ENCODE measurements around the gene MED8. TPM values are rescaled to one million over a fixed set of nuclear protein-coding genes. Genes with fewer than 3 reads are reported as not detected.
"Not testable (repeated sequence)": the region's sequence is repeated elsewhere in the genome, so short reads cannot be mapped to it uniquely, and the experiment has no call there.

The MED8 gene
- total RNA-seq, 5 donors from 2014 or later (not counting 1 experiment from before 2014, with no cell fraction given) = 11.4 to 32.9 (median 29.5) TPM

- peaks cover 4 to 36% of the 10 kb centered on the region in 2 experiments for H3K4me1 ChIP-seq (ENCODE audit: control insufficient read depth in 1 of 2, extremely low read depth in 1 of 2, insufficient read depth in 2 of 2, low read length in 2 of 2)
- Mint-ChIP-seq H3K27ac (peak overlapping the region in 1 of 2 donors; percentile 68), H3K4me1 (peaks cover 33 to 38% (median 37%) of the 10 kb centered on the region in 3 donors), H3K27me3 (no peaks in the 10 kb centered on the region), H3K4me3 (no peak overlapping the region), H3K9me3 (no peaks in the 10 kb centered on the region), H3K36me3 (no peaks in the 10 kb centered on the region)
- 90% methylated on average over 1 of the region's 4 CpGs for WGBS (ENCODE audit: insufficient coverage)
- no peak overlapping the region for H3K27ac ChIP-seq (ENCODE audit: low read length)
- no peaks in the 10 kb centered on the region for H3K36me3 ChIP-seq (ENCODE audit: control insufficient read depth in 2 of 2, extremely low read depth in 1 of 2, insufficient read depth in 1 of 2, low read length in 1 of 2)
- H3K27me3 ChIP-seq (replicated peaks in 1 of 2; ENCODE audit: control insufficient read depth in 2 of 2, extremely low read depth in 1 of 2, insufficient read depth in 2 of 2, low read length in 1 of 2) = no peaks in the 10 kb centered on the region
- no peak overlapping the region for H3K4me3 ChIP-seq (ENCODE audit: control insufficient read depth in 1 of 2, extremely low read depth in 1 of 2, low read length in 1 of 2)
- POLR2A ChIA-PET = no interaction called here
- CTCF ChIA-PET = no interaction called here
- ATAC-seq (replicated peaks in 1 of 4) (no peak), DNase-seq (no peak)
- H3K9me3 ChIP-seq = no peaks in the 10 kb centered on the region
These were observed 19.0 kb downstream of the MED8 start for GRCh38 chr1:43370564-43370963.

- H3K4me1 ChIP-seq (ENCODE audit: control insufficient read depth in 1 of 2, extremely low read depth in 1 of 2, insufficient read depth in 2 of 2, low read length in 2 of 2) = peaks cover 4 to 36% of the 10 kb centered on the region in 2 experiments
- CTCF ChIA-PET; H3K36me3 ChIP-seq (ENCODE audit: control insufficient read depth in 2 of 2, extremely low read depth in 1 of 2, insufficient read depth in 1 of 2, low read length in 1 of 2); ATAC-seq (replicated peaks in 1 of 4); H3K36me3 Mint-ChIP-seq; H3K4me3 ChIP-seq (ENCODE audit: control insufficient read depth in 1 of 2, extremely low read depth in 1 of 2, low read length in 1 of 2); H3K4me3 Mint-ChIP-seq; H3K9me3 ChIP-seq; H3K9me3 Mint-ChIP-seq; DNase-seq; H3K27me3 ChIP-seq (replicated peaks in 1 of 2; ENCODE audit: control insufficient read depth in 2 of 2, extremely low read depth in 1 of 2, insufficient read depth in 2 of 2, low read length in 1 of 2); H3K27ac ChIP-seq (ENCODE audit: low read length); H3K27me3 Mint-ChIP-seq: not testable (repeated sequence)
- POLR2A ChIA-PET = interaction anchor here in 1 of 2 donors (0.6 kb wide), 1 partner anchor 12 kb away, joined by 4 read pairs; no protein-coding TSS in a partner anchor
- peaks cover 41 to 44% (median 42%) of the 10 kb centered on the region in 3 donors for H3K4me1 Mint-ChIP-seq
- peak overlapping the region in 1 of 2 donors; percentile 6 for H3K27ac Mint-ChIP-seq
- WGBS (ENCODE audit: insufficient coverage) = 100% methylated on average over 3 of the region's 6 CpGs
These were observed 19.8 kb downstream of the MED8 start for GRCh38 chr1:43369779-43370178.

- H3K27ac ChIP-seq (ENCODE audit: low read length) = peak overlapping the region; percentile 71
- H3K27ac Mint-ChIP-seq = peak overlapping the region; percentile 96 to 98
- no peaks in the 10 kb centered on the region for H3K27me3 ChIP-seq (replicated peaks in 1 of 2; ENCODE audit: control insufficient read depth in 2 of 2, extremely low read depth in 1 of 2, insufficient read depth in 2 of 2, low read length in 1 of 2)
- H3K4me3 Mint-ChIP-seq = peak overlapping the region; percentile 83 to 97 (median 94)
- POLR2A ChIA-PET = interaction anchor here in 1 of 2 donors (0.6 kb wide), 2 partner anchors 23 to 549 kb away, joined by 3 to 5 read pairs; no protein-coding TSS in a partner anchor
- no peaks in the 10 kb centered on the region for H3K27me3 Mint-ChIP-seq
- H3K36me3 Mint-ChIP-seq = peaks cover 17% of the 10 kb centered on the region
- H3K36me3 ChIP-seq (ENCODE audit: control insufficient read depth in 2 of 2, extremely low read depth in 1 of 2, insufficient read depth in 1 of 2, low read length in 1 of 2) = peaks cover 0 to 19% of the 10 kb centered on the region in 2 donors
- 8% methylated on average over 5 of the region's 6 CpGs for WGBS (ENCODE audit: insufficient coverage)
- DNase-seq (no peak), ATAC-seq (replicated peaks in 1 of 4) (no peak)
- H3K4me1 Mint-ChIP-seq = peaks cover 42 to 48% (median 44%) of the 10 kb centered on the region in 3 donors
- no peaks in the 10 kb centered on the region for H3K9me3 ChIP-seq
- H3K4me3 ChIP-seq (ENCODE audit: control insufficient read depth in 1 of 2, extremely low read depth in 1 of 2, low read length in 1 of 2) = peak overlapping the region; percentile 63 to 66
- H3K9me3 Mint-ChIP-seq = no peaks in the 10 kb centered on the region
- CTCF ChIA-PET = interaction anchor here in 1 of 2 donors (0.7 to 0.9 kb wide), 2 partner anchors 10 to 46 kb away, joined by 3 read pairs; partner anchors contain the start of gene CDC20
- peaks cover 4 to 36% of the 10 kb centered on the region in 2 experiments for H3K4me1 ChIP-seq (ENCODE audit: control insufficient read depth in 1 of 2, extremely low read depth in 1 of 2, insufficient read depth in 2 of 2, low read length in 2 of 2)
These were observed 21.0 kb downstream of the MED8 start for GRCh38 chr1:43368646-43369020.

- H3K4me1 Mint-ChIP-seq = peaks cover 42 to 48% (median 44%) of the 10 kb centered on the region in 3 donors
- H3K4me3 ChIP-seq (ENCODE audit: control insufficient read depth in 1 of 2, extremely low read depth in 1 of 2, low read length in 1 of 2) = peak within 1 kb of the TSS; percentile 63 to 69
- WGBS (ENCODE audit: insufficient coverage) = under 1% methylated on average over 57 of the region's 58 CpGs
These were observed 21.5 kb downstream of the MED8 start, which contains the start of gene ELOVL1 for GRCh38 chr1:43367904-43368645. Gene ELOVL1 (minus strand): TSS chr1:43368011. CDS start chr1:43365609, 2,402 bp downstream.

GRCh38 chr1:43367026-43367903, 22.3 kb downstream of the MED8 start:
- DNase-seq (peak in 17 of 35 experiments; percentile 9 to 57 (median 19)), ATAC-seq (replicated peaks in 1 of 4) (peak; percentile 46 to 54 (median 48))
- peaks cover 42 to 48% (median 44%) of the 10 kb centered on the region in 3 donors for H3K4me1 Mint-ChIP-seq
- peak overlapping the region; percentile 74 for H3K27ac ChIP-seq (ENCODE audit: low read length)
- H3K4me1 ChIP-seq (ENCODE audit: control insufficient read depth in 1 of 2, extremely low read depth in 1 of 2, insufficient read depth in 2 of 2, low read length in 2 of 2) = peaks cover 4 to 36% of the 10 kb centered on the region in 2 experiments
- H3K27me3 Mint-ChIP-seq = no peaks in the 10 kb centered on the region
- ChIA-PET POLR2A (no interaction called here), CTCF (interaction anchor here (0.6 to 0.9 kb wide), 2 partner anchors 10 to 47 kb away, joined by 3 to 4 read pairs; no protein-coding TSS in a partner anchor)
- under 1% methylated on average over 40 of the region's 48 CpGs for WGBS (ENCODE audit: insufficient coverage)
- no peaks in the 10 kb centered on the region for H3K27me3 ChIP-seq (replicated peaks in 1 of 2; ENCODE audit: control insufficient read depth in 2 of 2, extremely low read depth in 1 of 2, insufficient read depth in 2 of 2, low read length in 1 of 2)
- H3K27ac Mint-ChIP-seq = peak overlapping the region; percentile 88 to 91
- peaks cover 5 to 29% of the 10 kb centered on the region in 2 donors for H3K36me3 ChIP-seq (ENCODE audit: control insufficient read depth in 2 of 2, extremely low read depth in 1 of 2, insufficient read depth in 1 of 2, low read length in 1 of 2)
- H3K36me3 Mint-ChIP-seq = peaks cover 22% of the 10 kb centered on the region
- no peaks in the 10 kb centered on the region for H3K9me3 Mint-ChIP-seq
- peak overlapping the region; percentile 81 to 97 (median 87) for H3K4me3 Mint-ChIP-seq
- H3K9me3 ChIP-seq = no peaks in the 10 kb centered on the region
- H3K4me3 ChIP-seq (ENCODE audit: control insufficient read depth in 1 of 2, extremely low read depth in 1 of 2, low read length in 1 of 2) = peak overlapping the region; percentile 63 to 69

More at GRCh38 chr1:43367904-43368645, 21.5 kb downstream of the MED8 start, which contains the start of gene ELOVL1:
- H3K4me1 ChIP-seq (ENCODE audit: control insufficient read depth in 1 of 2, extremely low read depth in 1 of 2, insufficient read depth in 2 of 2, low read length in 2 of 2) = peaks cover 4 to 36% of the 10 kb centered on the region in 2 experiments
- peak; percentile 47 to 90 (median 66) for DNase-seq
- peak within 1 kb of the TSS; percentile 96 to 98 for H3K27ac Mint-ChIP-seq
- ChIA-PET CTCF (interaction anchor here (0.6 to 0.9 kb wide), 3 partner anchors 9 to 46 kb away, joined by 3 to 4 read pairs (median 3); partner anchors contain the start of gene CDC20 (in 1 of the 2)), POLR2A (interaction anchor here in 1 of 2 donors (0.6 kb wide), 2 partner anchors 24 to 548 kb away, joined by 3 to 5 read pairs; no protein-coding TSS in a partner anchor)
- H3K27me3 Mint-ChIP-seq = no peaks in the 10 kb centered on the region
- peak within 1 kb of the TSS; percentile 83 to 97 (median 94) for H3K4me3 Mint-ChIP-seq
- peak; percentile 78 to 86 (median 84) for ATAC-seq (replicated peaks in 1 of 4)
- no peaks in the 10 kb centered on the region for H3K9me3 ChIP-seq
- no peaks in the 10 kb centered on the region for H3K27me3 ChIP-seq (replicated peaks in 1 of 2; ENCODE audit: control insufficient read depth in 2 of 2, extremely low read depth in 1 of 2, insufficient read depth in 2 of 2, low read length in 1 of 2)
- H3K36me3 ChIP-seq (ENCODE audit: control insufficient read depth in 2 of 2, extremely low read depth in 1 of 2, insufficient read depth in 1 of 2, low read length in 1 of 2) = peaks cover 0 to 25% of the 10 kb centered on the region in 2 donors
- H3K36me3 Mint-ChIP-seq = peaks cover 19% of the 10 kb centered on the region
- H3K27ac ChIP-seq (ENCODE audit: low read length) = peak within 1 kb of the TSS; percentile 74
- H3K9me3 Mint-ChIP-seq = no peaks in the 10 kb centered on the region

Measured in T-cell (primary cell).